Measurements from ENCODE around the gene MEF2A.

DNA sequence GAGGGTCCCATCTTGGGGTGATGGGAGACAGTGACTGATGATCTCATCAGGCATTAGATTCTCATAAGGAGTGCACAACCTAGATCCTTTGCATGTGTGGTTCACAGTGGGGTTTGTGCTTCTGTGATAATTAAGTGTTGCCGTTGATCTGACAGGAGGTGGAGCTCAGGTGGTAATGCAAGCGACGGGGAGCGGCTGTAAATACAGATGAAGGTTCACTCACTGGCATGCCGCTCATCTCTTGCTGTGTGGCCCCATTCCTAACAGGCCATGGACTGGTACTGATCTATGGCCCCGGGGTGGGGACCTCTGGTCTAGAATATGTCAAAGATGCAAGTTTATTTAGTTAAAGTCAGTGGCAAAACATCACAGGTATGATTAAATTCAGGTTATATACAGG, 8.7 kb downstream of the MEF2A start:
- TF ChIP-seq, protein P1, sequence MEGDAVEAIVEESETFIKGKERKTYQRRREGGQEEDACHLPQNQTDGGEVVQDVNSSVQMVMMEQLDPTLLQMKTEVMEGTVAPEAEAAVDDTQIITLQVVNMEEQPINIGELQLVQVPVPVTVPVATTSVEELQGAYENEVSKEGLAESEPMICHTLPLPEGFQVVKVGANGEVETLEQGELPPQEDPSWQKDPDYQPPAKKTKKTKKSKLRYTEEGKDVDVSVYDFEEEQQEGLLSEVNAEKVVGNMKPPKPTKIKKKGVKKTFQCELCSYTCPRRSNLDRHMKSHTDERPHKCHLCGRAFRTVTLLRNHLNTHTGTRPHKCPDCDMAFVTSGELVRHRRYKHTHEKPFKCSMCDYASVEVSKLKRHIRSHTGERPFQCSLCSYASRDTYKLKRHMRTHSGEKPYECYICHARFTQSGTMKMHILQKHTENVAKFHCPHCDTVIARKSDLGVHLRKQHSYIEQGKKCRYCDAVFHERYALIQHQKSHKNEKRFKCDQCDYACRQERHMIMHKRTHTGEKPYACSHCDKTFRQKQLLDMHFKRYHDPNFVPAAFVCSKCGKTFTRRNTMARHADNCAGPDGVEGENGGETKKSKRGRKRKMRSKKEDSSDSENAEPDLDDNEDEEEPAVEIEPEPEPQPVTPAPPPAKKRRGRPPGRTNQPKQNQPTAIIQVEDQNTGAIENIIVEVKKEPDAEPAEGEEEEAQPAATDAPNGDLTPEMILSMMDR (IDR thresholded peaks at IDR 0.05 in 2 of 3, conservative IDR thresholded peaks at IDR 0.05 in 1 of 3; ENCODE audit: borderline replicate concordance in 1 of 3, insufficient read depth in 1 of 3, low read depth in 2 of 3, low read length in 2 of 3), result no peak
- TF ChIP-seq POLR2A (IDR thresholded peaks at IDR 0.05; ENCODE audit: borderline replicate concordance, extremely low read depth, insufficient read depth, insufficient read length), result no peak
- no peak for TF ChIP-seq SIN3A (IDR thresholded peaks at IDR 0.05; ENCODE audit: low read depth)
- TF ChIP-seq, protein P2, sequence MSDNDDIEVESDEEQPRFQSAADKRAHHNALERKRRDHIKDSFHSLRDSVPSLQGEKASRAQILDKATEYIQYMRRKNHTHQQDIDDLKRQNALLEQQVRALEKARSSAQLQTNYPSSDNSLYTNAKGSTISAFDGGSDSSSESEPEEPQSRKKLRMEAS (IDR thresholded peaks at IDR 0.05), result no peak
- TF ChIP-seq, protein P3, sequence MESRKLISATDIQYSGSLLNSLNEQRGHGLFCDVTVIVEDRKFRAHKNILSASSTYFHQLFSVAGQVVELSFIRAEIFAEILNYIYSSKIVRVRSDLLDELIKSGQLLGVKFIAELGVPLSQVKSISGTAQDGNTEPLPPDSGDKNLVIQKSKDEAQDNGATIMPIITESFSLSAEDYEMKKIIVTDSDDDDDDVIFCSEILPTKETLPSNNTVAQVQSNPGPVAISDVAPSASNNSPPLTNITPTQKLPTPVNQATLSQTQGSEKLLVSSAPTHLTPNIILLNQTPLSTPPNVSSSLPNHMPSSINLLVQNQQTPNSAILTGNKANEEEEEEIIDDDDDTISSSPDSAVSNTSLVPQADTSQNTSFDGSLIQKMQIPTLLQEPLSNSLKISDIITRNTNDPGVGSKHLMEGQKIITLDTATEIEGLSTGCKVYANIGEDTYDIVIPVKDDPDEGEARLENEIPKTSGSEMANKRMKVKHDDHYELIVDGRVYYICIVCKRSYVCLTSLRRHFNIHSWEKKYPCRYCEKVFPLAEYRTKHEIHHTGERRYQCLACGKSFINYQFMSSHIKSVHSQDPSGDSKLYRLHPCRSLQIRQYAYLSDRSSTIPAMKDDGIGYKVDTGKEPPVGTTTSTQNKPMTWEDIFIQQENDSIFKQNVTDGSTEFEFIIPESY (IDR thresholded peaks at IDR 0.05; ENCODE audit: extremely low read depth, insufficient replicate concordance, low read length), result no peak
- TF ChIP-seq POLR2AphosphoS5 (IDR thresholded peaks at IDR 0.05; ENCODE audit: low read depth, low read length), result no peak
- no peak for TF ChIP-seq ELF1 (IDR thresholded peaks at IDR 0.05; ENCODE audit: borderline replicate concordance, low read depth)
- TF ChIP-seq RAD21 (IDR thresholded peaks at IDR 0.05; ENCODE audit: low read depth), result no peak
- no peak for TF ChIP-seq EZH2phosphoT487 (IDR thresholded peaks at IDR 0.05; ENCODE audit: borderline replicate concordance)
- TF ChIP-seq, protein P4, sequence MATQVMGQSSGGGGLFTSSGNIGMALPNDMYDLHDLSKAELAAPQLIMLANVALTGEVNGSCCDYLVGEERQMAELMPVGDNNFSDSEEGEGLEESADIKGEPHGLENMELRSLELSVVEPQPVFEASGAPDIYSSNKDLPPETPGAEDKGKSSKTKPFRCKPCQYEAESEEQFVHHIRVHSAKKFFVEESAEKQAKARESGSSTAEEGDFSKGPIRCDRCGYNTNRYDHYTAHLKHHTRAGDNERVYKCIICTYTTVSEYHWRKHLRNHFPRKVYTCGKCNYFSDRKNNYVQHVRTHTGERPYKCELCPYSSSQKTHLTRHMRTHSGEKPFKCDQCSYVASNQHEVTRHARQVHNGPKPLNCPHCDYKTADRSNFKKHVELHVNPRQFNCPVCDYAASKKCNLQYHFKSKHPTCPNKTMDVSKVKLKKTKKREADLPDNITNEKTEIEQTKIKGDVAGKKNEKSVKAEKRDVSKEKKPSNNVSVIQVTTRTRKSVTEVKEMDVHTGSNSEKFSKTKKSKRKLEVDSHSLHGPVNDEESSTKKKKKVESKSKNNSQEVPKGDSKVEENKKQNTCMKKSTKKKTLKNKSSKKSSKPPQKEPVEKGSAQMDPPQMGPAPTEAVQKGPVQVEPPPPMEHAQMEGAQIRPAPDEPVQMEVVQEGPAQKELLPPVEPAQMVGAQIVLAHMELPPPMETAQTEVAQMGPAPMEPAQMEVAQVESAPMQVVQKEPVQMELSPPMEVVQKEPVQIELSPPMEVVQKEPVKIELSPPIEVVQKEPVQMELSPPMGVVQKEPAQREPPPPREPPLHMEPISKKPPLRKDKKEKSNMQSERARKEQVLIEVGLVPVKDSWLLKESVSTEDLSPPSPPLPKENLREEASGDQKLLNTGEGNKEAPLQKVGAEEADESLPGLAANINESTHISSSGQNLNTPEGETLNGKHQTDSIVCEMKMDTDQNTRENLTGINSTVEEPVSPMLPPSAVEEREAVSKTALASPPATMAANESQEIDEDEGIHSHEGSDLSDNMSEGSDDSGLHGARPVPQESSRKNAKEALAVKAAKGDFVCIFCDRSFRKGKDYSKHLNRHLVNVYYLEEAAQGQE (IDR thresholded peaks at IDR 0.05; ENCODE audit: low read depth), result no peak
- TF ChIP-seq, protein P5, sequence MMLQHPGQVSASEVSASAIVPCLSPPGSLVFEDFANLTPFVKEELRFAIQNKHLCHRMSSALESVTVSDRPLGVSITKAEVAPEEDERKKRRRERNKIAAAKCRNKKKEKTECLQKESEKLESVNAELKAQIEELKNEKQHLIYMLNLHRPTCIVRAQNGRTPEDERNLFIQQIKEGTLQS (IDR thresholded peaks at IDR 0.05), result no peak
- TF ChIP-seq JUND (IDR thresholded peaks at IDR 0.05), result no peak
- no peak for TF ChIP-seq YY1 (IDR thresholded peaks at IDR 0.05; ENCODE audit: extremely low read depth, insufficient replicate concordance, low read depth, low read length)
- no peak for TF ChIP-seq EZH2 (IDR thresholded peaks at IDR 0.05)
